ENCODE data around the gene TUBB4A.

The TUBB4A gene

GRCh38 chr19:6533000-6533328 lies 30.9 kb upstream of the TUBB4A start:
- Histone ChIP-seq H3K79me2 (ENCODE audit: insufficient read depth, low read length) (peaks cover 20% of the 10 kb centered on the region), H3K9ac (ENCODE audit: low read length) (peak overlapping the region; percentile 99), H3K27me3 (ENCODE audit: insufficient read depth, low read length) (no peaks in the 10 kb centered on the region), H3K4me3 (ENCODE audit: low read depth, low read length, poor library complexity, severe bottlenecking) (peak overlapping the region; percentile 100), H4K20me1 (ENCODE audit: insufficient read depth, low read length) (no peaks in the 10 kb centered on the region), H3K36me3 (ENCODE audit: insufficient read depth, low read length) (peaks cover 58% of the 10 kb centered on the region), H3K27ac (ENCODE audit: low read depth, low read length, poor library complexity, severe bottlenecking) (peak overlapping the region; percentile 98), H3K4me2 (ENCODE audit: low read length) (peak overlapping the region; percentile 95), H3K9me2 (ENCODE audit: low read depth, low read length) (no peaks in the 10 kb centered on the region), H3K4me1 (ENCODE audit: insufficient read depth, low read length, severe bottlenecking) (peaks cover 63% of the 10 kb centered on the region), H3F3A (ENCODE audit: insufficient read depth, low read length) (peaks cover 14% of the 10 kb centered on the region), H2AFZ (ENCODE audit: low read length) (no peak overlapping the region), H3K9me3 (ENCODE audit: low read length) (no peaks in the 10 kb centered on the region)
- no peak for TF ChIP-seq EZH2 (IDR thresholded peaks at IDR 0.05; ENCODE audit: borderline replicate concordance, low read length)
- no peak for TF ChIP-seq CTCF (IDR thresholded peaks at IDR 0.05; ENCODE audit: low read length)

DNA sequence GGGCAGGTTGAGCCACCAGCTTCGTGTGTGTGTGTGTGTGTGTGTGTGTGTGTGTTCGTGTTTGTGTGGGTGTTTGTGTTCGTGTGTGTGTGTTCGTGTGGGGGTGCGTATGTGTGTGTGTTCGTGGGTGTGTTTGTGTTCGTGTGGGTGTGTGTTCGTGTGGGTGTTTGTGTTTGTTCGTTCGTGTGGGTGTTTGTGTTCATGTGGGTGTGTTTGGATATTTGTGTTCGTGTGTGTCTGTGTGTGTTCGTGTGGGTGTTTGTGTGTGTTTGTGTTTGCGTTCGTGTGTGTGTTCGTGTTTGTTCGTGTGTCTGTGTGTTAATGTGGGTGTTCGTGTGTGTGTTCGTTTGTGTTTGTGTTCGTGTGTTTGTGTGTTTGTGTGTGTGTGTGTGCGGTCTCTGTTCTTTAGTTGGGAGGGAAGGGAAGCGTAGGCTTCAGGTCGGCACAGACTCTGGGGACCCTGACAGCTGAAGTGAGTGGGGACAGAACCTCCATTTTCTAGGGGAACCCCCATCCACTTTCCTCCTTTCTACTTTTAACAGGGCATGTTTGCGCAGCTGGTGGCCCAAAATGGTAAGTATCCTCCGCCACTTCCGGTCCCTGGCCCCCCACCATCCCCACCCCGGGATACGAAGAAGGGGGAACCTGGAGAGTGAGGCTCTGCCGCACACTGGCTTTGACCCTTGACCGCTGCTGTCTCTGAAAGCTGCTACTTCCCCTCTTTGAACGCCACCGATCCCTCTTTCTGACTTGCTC lies 30.3 kb upstream of the TUBB4A start:
- Histone ChIP-seq H4K20me1 (ENCODE audit: insufficient read depth, low read length) (no peaks in the 10 kb centered on the region), H3K27me3 (ENCODE audit: insufficient read depth, low read length) (no peaks in the 10 kb centered on the region), H2AFZ (ENCODE audit: low read length) (no peak overlapping the region), H3K9ac (ENCODE audit: low read length) (peak overlapping the region; percentile 99), H3K4me2 (ENCODE audit: low read length) (peak overlapping the region; percentile 95), H3F3A (ENCODE audit: insufficient read depth, low read length) (peaks cover 14% of the 10 kb centered on the region), H3K36me3 (ENCODE audit: insufficient read depth, low read length) (peaks cover 53% of the 10 kb centered on the region), H3K9me3 (ENCODE audit: low read length) (no peaks in the 10 kb centered on the region), H3K79me2 (ENCODE audit: insufficient read depth, low read length) (peaks cover 20% of the 10 kb centered on the region), H3K9me2 (ENCODE audit: low read depth, low read length) (no peaks in the 10 kb centered on the region), H3K4me1 (ENCODE audit: insufficient read depth, low read length, severe bottlenecking) (peaks cover 63% of the 10 kb centered on the region), H3K4me3 (ENCODE audit: low read depth, low read length, poor library complexity, severe bottlenecking) (peak overlapping the region; percentile 100), H3K27ac (ENCODE audit: low read depth, low read length, poor library complexity, severe bottlenecking) (peak overlapping the region; percentile 98)
- TF ChIP-seq CTCF (IDR thresholded peaks at IDR 0.05; ENCODE audit: low read length) (no peak), EZH2 (IDR thresholded peaks at IDR 0.05; ENCODE audit: borderline replicate concordance, low read length) (no peak)

GRCh38 chr19:6531956-6532243 lies 29.8 kb upstream of the TUBB4A start:
- peaks cover 63% of the 10 kb centered on the region for H3K4me1 ChIP-seq (ENCODE audit: insufficient read depth, low read length, severe bottlenecking)
- H3K27me3 ChIP-seq (ENCODE audit: insufficient read depth, low read length), result no peaks in the 10 kb centered on the region
- TF ChIP-seq CTCF (IDR thresholded peaks at IDR 0.05; ENCODE audit: low read length) (no peak), EZH2 (IDR thresholded peaks at IDR 0.05; ENCODE audit: borderline replicate concordance, low read length) (no peak)
- peaks cover 20% of the 10 kb centered on the region for H3K79me2 ChIP-seq (ENCODE audit: insufficient read depth, low read length)
- no peaks in the 10 kb centered on the region for H3K9me2 ChIP-seq (ENCODE audit: low read depth, low read length)
- peaks cover 14% of the 10 kb centered on the region for H3F3A ChIP-seq (ENCODE audit: insufficient read depth, low read length)
- H4K20me1 ChIP-seq (ENCODE audit: insufficient read depth, low read length), result no peaks in the 10 kb centered on the region
- H3K4me3 ChIP-seq (ENCODE audit: low read depth, low read length, poor library complexity, severe bottlenecking), result peak overlapping the region; percentile 100
- H3K9me3 ChIP-seq (ENCODE audit: low read length), result no peaks in the 10 kb centered on the region
- H3K27ac ChIP-seq (ENCODE audit: low read depth, low read length, poor library complexity, severe bottlenecking), result peak overlapping the region; percentile 98
- H2AFZ ChIP-seq (ENCODE audit: low read length), result no peak overlapping the region
- H3K9ac ChIP-seq (ENCODE audit: low read length), result peak overlapping the region; percentile 99
- H3K36me3 ChIP-seq (ENCODE audit: insufficient read depth, low read length), result peaks cover 48% of the 10 kb centered on the region
- H3K4me2 ChIP-seq (ENCODE audit: low read length), result peak overlapping the region; percentile 95
